SK-N-MC (cell line): Measurements from ENCODE around the gene CGB3.
"Not testable (repeated sequence)": the region's sequence is repeated elsewhere in the genome, so short reads cannot be mapped to it uniquely, and the experiment has no call there.

Source experiments
- DNase-seq: peaks from one replicate; pipeline ENCODE4 v3.0.0-alpha.2; 2011; ENCODE audit warnings: low read depth, low spot score
- H3K27ac ChIP-seq: fragments of 200-600 bp; sonication (generic); 2 replicates; pipeline ENCODE4 v1.5.1; 2016; ENCODE audit warnings: mixed run types
- H3K36me3 ChIP-seq: fragments of 200-600 bp; sonication (generic); 2 replicates; pipeline ENCODE4 v1.6.1; 2017; ENCODE audit warnings: antibody characterized with exemption, low read length, mixed read lengths; ENCODE audit not compliant: insufficient read depth
- H3K4me3 ChIP-seq: fragments of 200-600 bp; sonication (generic); 2 replicates; pipeline ENCODE4 v1.5.1; 2016
- H3K9ac ChIP-seq: fragments of 200-600 bp; sonication (generic); 2 replicates; pipeline ENCODE4 v1.8.0; 2017; ENCODE audit warnings: mixed run types, mixed read lengths; ENCODE audit not compliant: insufficient read length
- H3K9me3 ChIP-seq: fragments of 200-600 bp; sonication (generic); 2 replicates; pipeline ENCODE4 v1.6.1; 2017; ENCODE audit warnings: low read depth, mild to moderate bottlenecking, antibody characterized with exemption, low read length, moderate library complexity, mixed read lengths
- EZH2 ChIP-seq: fragments of 200-600 bp; sonication (generic); IDR thresholded peaks from one replicate; pipeline ENCODE4 v1.6.1; 2017; ENCODE audit warnings: antibody characterized with exemption
- FOXP2 ChIP-seq: optimal IDR thresholded peaks from 2 replicates; pipeline ENCODE3; 2011; ENCODE audit warnings: mild to moderate bottlenecking, moderate library complexity; ENCODE audit not compliant: insufficient read depth; ENCODE audit errors: extremely low read length, control extremely low read depth
- POLR2AphosphoS5 ChIP-seq: IDR thresholded peaks from 2 replicates; pipeline ENCODE4 v1.6.1; 2012; ENCODE audit warnings: mild to moderate bottlenecking, low read depth, low read length, borderline replicate concordance

The CGB3 gene

GRCh38 chr19:49061445-49061844 lies 37.3 kb upstream of the CGB3 start:
- Histone ChIP-seq H3K4me3 (no peak overlapping the region), H3K36me3 (no peaks in the 10 kb centered on the region), H3K9ac (no peak overlapping the region), H3K27ac (no peak overlapping the region), H3K9me3 (no peaks in the 10 kb centered on the region)
- no peak for DNase-seq
- TF ChIP-seq POLR2AphosphoS5 (no peak), FOXP2 (no peak)

- no peak for TF ChIP-seq FOXP2
- TF ChIP-seq EZH2: no peak
- TF ChIP-seq POLR2AphosphoS5: no peak
- no peaks in the 10 kb centered on the region for H3K9me3 ChIP-seq
- DNase-seq: no peak
- H3K4me3 ChIP-seq: no peak overlapping the region
- no peak overlapping the region for H3K9ac ChIP-seq
- H3K27ac ChIP-seq: no peak overlapping the region
- no peaks in the 10 kb centered on the region for H3K36me3 ChIP-seq
These were observed 36.9 kb upstream of the CGB3 start for GRCh38 chr19:49061000-49061399.

DNA sequence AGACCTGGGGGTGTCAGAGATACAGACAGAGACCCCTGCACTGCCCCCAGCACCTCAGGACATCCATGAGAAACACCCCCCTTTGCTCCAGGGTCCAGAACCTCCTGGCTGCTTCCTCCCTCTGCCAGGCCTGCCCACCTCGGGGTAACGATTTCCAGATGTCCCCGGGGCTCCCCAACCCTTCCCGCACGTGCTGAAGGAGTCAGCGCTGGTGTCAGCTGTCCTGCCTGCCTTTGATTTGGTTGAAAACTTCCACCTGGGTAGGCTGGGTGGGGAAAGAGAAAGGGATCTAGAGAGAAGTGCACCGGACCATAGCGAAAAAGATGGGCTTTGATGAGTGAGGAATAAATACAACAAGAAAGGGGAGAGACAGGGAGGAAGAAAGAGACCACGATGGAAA lies 34.9 kb upstream of the CGB3 start:
- H3K9ac ChIP-seq: no peak overlapping the region
- TF ChIP-seq FOXP2 (no peak), EZH2 (no peak), POLR2AphosphoS5 (no peak)
- H3K9me3 ChIP-seq: no peaks in the 10 kb centered on the region
- DNase-seq: no peak
- H3K4me3 ChIP-seq: no peak overlapping the region
- H3K36me3 ChIP-seq: no peaks in the 10 kb centered on the region
- no peak overlapping the region for H3K27ac ChIP-seq

- Histone ChIP-seq H3K27ac (no peak overlapping the region), H3K4me3 (no peak overlapping the region), H3K9ac (no peak overlapping the region), H3K9me3 (no peaks in the 10 kb centered on the region), H3K36me3 (no peaks in the 10 kb centered on the region)
- TF ChIP-seq EZH2 (no peak), POLR2AphosphoS5 (no peak), FOXP2 (no peak)
- no peak for DNase-seq
These were observed 34.4 kb upstream of the CGB3 start for GRCh38 chr19:49058562-49058961.

DNA sequence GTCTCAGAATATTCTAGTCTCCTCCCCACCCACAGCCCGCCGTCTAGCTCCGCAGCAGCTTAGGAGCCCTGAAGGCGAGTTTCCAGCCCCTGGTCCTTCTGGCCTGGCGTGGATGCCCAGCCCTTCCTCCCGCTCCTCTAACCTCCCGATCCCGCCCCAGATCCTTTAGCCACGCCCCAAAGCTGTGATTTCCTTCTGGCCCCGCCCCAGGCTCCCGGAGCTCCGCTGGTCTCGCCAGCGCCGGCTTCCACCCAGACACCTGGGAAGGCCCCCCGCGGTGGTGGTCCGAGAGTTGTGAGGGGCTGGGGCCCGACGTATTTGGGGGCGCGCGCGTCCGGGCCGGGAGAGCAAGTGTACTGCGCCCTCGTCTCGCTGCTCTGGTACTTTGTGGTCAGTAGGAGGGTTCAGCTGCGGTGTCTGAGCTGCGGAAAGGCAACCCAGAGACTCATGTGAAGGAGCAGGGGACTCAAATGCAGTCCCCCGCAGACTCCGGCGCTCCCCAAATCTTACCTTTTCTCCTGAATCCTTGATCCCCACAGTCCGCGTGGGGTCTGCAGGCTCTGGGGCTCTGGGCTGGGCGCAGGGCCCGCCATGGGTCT lies 33.6 kb upstream of the CGB3 start, which contains the start of gene CGB7:
Gene CGB7 (minus strand): TSS at position 114 of the 599 bp plus-strand sequence. CDS start 2,374 bp downstream, outside the sequence.
- Histone ChIP-seq H3K4me3 (peak within 1 kb of the TSS; percentile 85), H3K9me3 (no peaks in the 10 kb centered on the region), H3K9ac (no peak within 1 kb of the TSS), H3K27ac (no peak within 1 kb of the TSS), H3K36me3 (no peaks in the 10 kb centered on the region)
- no peak for DNase-seq
- no peak for TF ChIP-seq FOXP2
- TF ChIP-seq EZH2: no peak
- TF ChIP-seq POLR2AphosphoS5: no peak

GRCh38 chr19:49056902-49057596 lies 32.9 kb upstream of the CGB3 start:
- not testable (repeated sequence) for H3K27ac ChIP-seq, H3K36me3 ChIP-seq, H3K9ac ChIP-seq, H3K9me3 ChIP-seq, DNase-seq
- peak overlapping the region; percentile 85 for H3K4me3 ChIP-seq

DNA sequence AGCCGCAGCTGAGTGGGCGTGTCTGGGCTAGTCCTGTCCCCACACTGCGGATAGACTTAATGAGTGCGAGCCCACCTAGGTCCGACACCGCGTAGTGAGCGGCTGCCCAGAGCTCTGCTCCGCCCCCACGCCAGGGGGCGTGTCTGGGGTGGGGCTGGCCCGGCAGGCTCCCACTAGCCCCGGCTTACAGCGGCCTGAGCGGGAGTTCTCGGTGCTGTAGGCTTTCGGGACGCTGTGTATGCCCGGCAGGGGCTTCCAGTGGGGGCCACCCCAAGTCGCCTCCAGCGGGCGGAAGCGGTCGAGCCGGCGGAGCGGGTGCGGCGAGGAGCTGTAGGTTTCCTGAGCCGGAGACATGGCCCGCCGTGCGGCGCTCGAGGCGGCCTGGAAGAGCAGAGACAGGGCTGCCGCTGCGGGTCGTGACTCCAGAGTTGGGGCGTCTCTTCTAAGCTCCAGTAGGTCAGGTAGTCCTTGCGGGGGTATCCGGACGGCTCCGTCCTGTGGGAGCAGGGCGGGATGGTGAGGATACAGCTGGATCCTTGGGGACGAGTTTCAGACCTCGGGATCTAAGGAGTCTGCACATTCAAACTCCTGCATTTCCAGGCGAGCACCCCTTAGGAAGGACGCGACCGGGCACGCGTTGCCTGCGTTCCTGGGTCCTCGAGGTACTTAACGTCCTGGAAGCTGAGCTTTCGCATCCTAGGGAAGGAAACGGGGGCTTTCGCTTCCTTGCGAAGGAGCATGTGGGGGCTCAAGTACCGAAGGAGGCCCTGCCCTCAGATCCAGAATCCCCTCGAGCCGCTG lies 32.2 kb upstream of the CGB3 start:
- no peaks in the 10 kb centered on the region for H3K36me3 ChIP-seq
- no peak for TF ChIP-seq EZH2
- TF ChIP-seq POLR2AphosphoS5: peak; percentile 21; the same call in 1 of the 2 replicates
- H3K9ac ChIP-seq: peak overlapping the region; percentile 75
- no peak for DNase-seq
- no peak overlapping the region for H3K27ac ChIP-seq
- H3K9me3 ChIP-seq: no peaks in the 10 kb centered on the region
- H3K4me3 ChIP-seq: peak overlapping the region; percentile 85

DNA sequence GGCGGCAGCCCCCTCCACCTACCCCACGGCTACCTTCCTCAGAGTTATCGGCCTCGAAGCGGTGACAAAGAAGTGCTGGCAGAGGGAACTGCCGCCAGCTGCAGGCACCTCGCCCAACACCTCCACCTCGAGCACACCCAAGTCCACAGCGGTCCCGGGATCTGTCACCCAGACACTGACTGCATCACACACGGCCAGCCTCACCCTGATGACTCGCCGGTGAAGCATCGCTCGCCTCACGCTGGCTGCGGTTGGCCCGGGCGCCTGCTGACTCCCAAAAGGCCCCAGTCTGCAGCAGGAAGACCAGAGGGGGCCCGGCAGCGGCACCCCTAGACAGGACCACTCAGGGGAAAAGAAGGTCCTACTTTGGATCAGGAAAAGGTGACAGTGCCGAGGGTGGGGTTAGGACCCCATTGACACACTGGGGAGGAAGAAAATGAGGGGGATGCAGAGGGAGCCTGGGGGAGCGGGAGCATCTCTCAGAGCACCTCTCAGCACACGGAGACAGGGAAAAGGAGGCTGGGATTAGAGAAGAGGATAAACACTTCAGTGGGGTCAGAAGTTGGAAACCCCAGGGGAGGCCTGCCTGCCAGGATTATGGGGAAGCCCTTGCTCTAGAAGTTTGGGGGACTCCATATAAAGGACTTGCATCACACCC lies 26.4 kb upstream of the CGB3 start:
- not testable (repeated sequence) for H3K9ac ChIP-seq, H3K27ac ChIP-seq, DNase-seq, H3K9me3 ChIP-seq, H3K4me3 ChIP-seq, H3K36me3 ChIP-seq

DNA sequence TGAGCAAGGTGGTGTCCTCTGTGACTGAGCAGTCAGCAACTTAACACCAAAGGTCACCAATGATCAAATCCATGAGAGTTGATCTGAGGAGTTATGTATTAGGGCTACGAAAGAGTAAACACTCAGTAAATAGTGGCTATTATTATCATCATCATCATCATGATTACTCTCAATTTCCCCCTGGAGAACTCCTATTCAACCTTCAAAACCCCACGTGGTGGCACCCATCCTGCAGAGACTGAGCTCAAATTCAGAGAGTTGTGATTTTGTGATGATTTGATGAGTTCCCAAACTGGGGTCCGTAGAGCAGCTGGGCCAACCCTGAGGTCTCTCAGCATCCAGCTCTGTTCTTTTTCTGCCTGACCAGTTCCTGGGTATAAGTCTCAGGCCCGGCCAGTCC lies 25.7 kb upstream of the CGB3 start:
- H3K4me3 ChIP-seq, H3K27ac ChIP-seq, H3K9me3 ChIP-seq, DNase-seq, H3K36me3 ChIP-seq, H3K9ac ChIP-seq: not testable (repeated sequence)

- not testable (repeated sequence) for H3K27ac ChIP-seq, H3K4me3 ChIP-seq, H3K36me3 ChIP-seq, H3K9me3 ChIP-seq, DNase-seq, H3K9ac ChIP-seq
These were observed 24.9 kb upstream of the CGB3 start, which contains the start of gene CGB8 for GRCh38 chr19:49049011-49049410. TSS of gene CGB8 (minus strand) at chr19:49049111. CDS start at chr19:49048739, 372 bp downstream.

GRCh38 chr19:49043548-49043947 lies 19.4 kb upstream of the CGB3 start, which contains the start of gene CGB5:
TSS of gene CGB5 (plus strand) at chr19:49043848. CDS start at chr19:49044210, 362 bp downstream.
- not testable (repeated sequence) for H3K9me3 ChIP-seq, H3K36me3 ChIP-seq, DNase-seq, H3K27ac ChIP-seq, H3K9ac ChIP-seq, H3K4me3 ChIP-seq

DNA sequence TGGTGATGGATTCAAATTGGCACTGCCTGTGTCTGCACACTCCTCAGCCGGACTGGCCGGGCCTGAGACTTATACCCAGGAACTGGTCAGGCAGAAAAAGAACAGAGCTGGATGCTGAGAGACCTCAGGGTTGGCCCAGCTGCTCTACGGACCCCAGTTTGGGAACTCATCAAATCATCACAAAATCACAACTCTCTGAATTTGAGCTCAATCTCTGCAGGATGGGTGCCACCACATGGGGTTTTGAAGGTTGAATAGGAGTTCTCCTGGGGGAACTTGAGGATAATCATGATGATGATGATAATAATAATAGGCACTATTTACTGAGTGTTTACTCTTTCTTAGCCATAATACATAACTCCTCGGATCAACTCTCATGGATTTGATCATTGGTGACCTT lies 18.5 kb upstream of the CGB3 start:
- H3K9ac ChIP-seq, H3K27ac ChIP-seq: not testable (repeated sequence)

More for the DNA sequence above, 18.5 kb upstream of the CGB3 start:
- H3K36me3 ChIP-seq, DNase-seq, H3K4me3 ChIP-seq, H3K9me3 ChIP-seq: not testable (repeated sequence)
